ENCODE data around the gene SV2A. TPM values are rescaled to one million over a fixed set of nuclear protein-coding genes. Genes with fewer than 3 reads are reported as not detected.
"Not testable (repeated sequence)": the region's sequence is repeated elsewhere in the genome, so short reads cannot be mapped to it uniquely, and the experiment has no call there.

Gene SV2A
- total and polyA plus RNA-seq, 2 donors (not counting 1 experiment from before 2014, with no cell fraction given), result 0.07 to 0.24 TPM

DNA sequence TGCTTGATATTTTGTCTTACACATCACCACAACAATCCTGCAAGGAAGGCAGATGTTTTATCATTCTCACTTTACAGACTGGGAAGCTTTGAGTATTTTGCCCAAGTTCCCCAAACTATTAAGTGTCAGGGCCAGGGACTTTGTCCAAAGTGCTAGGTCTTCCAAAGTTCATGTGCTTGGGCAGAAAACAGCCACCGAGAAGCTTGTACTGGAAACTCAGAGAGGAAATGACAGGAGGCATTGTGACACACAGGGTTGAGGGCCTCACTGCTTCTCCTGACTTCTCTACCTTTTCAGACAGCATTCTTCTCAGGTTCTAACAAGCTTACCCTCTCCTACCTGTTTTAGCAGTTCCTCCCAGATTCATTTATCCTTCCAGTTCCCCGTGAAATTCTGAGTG lies 50.8 kb downstream of the SV2A start:
- CTCF ChIA-PET; H3K9ac ChIP-seq (ENCODE audit: low read length); H4K20me1 ChIP-seq (ENCODE audit: control insufficient read depth, insufficient read depth, low read length, poor library complexity, severe bottlenecking); H3K9me3 ChIP-seq (ENCODE audit: control extremely low read depth in 1 of 3, control insufficient read depth in 2 of 3, insufficient read depth in 1 of 3, low read length in 2 of 3); H3K27me3 Mint-ChIP-seq; H3K4me1 ChIP-seq (ENCODE audit: control insufficient read depth in 2 of 2, insufficient read depth in 2 of 2, low read length in 2 of 2); H2AFZ ChIP-seq (ENCODE audit: insufficient read depth, low read depth, low read length, poor library complexity, severe bottlenecking); ATAC-seq (ENCODE audit: low read depth); H3K27ac ChIP-seq (ENCODE audit: low read length in 2 of 2); H3K4me1 Mint-ChIP-seq; H3K79me2 ChIP-seq (ENCODE audit: control insufficient read depth, insufficient read depth, low read length); H3K4me2 ChIP-seq (replicated peaks; ENCODE audit: low read depth, low read length, poor library complexity, severe bottlenecking); H3K9me3 Mint-ChIP-seq (ENCODE audit: insufficient read depth); POLR2A ChIA-PET; H3K4me3 ChIP-seq (ENCODE audit: control extremely low read depth in 1 of 5, extremely low read depth in 1 of 5, insufficient read depth in 1 of 5, low read depth in 2 of 5, low read length in 4 of 5); H3K4me3 Mint-ChIP-seq; DNase-seq; H3K27me3 ChIP-seq (replicated peaks in 1 of 4; ENCODE audit: control extremely low read depth in 1 of 4, control insufficient read depth in 3 of 4, insufficient read depth in 4 of 4, low read length in 3 of 4); H3K36me3 ChIP-seq (replicated peaks in 1 of 2; ENCODE audit: control extremely low read depth in 1 of 2, control insufficient read depth in 1 of 2, extremely low read depth in 1 of 2, insufficient read depth in 2 of 2, low read length in 1 of 2); intact Hi-C loops (cut with micrococcal nuclease); H3K27ac Mint-ChIP-seq: not testable (repeated sequence)
- no CpG with 5 or more reads among the region's 2 CpGs for WGBS (ENCODE audit: insufficient coverage)

DNA sequence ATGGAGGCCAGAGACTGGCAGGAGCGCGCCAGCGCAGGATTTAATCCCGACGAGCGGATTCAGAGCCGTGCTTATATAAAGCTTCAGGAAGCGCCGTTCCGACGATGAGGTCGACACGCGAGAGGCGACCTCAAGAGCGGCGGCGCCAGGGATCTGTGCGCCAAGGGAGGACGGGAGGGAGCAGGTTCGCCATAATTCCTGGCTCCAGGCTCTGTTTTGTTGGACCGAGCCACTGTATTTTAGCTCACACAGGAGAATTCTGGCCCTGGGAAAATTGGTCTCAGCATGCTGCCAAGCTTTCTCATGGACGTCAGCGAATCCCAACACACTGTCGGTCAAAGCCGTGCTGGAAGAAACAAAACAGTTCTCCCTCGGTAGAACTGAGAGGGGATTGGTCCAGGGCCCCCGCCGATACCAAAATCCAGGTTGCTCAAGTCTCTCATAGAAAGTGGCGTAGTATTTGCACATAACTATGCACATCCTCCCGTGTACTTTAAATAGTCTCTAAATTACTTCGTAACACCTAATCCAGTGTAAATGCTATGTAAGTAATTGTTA lies 56.1 kb downstream of the SV2A start:
- H3K4me1 ChIP-seq (ENCODE audit: control insufficient read depth in 2 of 2, insufficient read depth in 2 of 2, low read length in 2 of 2); H3K79me2 ChIP-seq (ENCODE audit: control insufficient read depth, insufficient read depth, low read length); H2AFZ ChIP-seq (ENCODE audit: insufficient read depth, low read depth, low read length, poor library complexity, severe bottlenecking); H3K27me3 Mint-ChIP-seq; H3K4me1 Mint-ChIP-seq; ATAC-seq (ENCODE audit: low read depth); H4K20me1 ChIP-seq (ENCODE audit: control insufficient read depth, insufficient read depth, low read length, poor library complexity, severe bottlenecking); H3K27me3 ChIP-seq (replicated peaks in 1 of 4; ENCODE audit: control extremely low read depth in 1 of 4, control insufficient read depth in 3 of 4, insufficient read depth in 4 of 4, low read length in 3 of 4); H3K4me3 Mint-ChIP-seq; H3K9me3 ChIP-seq (ENCODE audit: control extremely low read depth in 1 of 3, control insufficient read depth in 2 of 3, insufficient read depth in 1 of 3, low read length in 2 of 3); POLR2A ChIA-PET; H3K4me2 ChIP-seq (replicated peaks; ENCODE audit: low read depth, low read length, poor library complexity, severe bottlenecking); CTCF ChIA-PET; intact Hi-C loops (cut with micrococcal nuclease); H3K9me3 Mint-ChIP-seq (ENCODE audit: insufficient read depth); H3K36me3 ChIP-seq (replicated peaks in 1 of 2; ENCODE audit: control extremely low read depth in 1 of 2, control insufficient read depth in 1 of 2, extremely low read depth in 1 of 2, insufficient read depth in 2 of 2, low read length in 1 of 2); H3K27ac ChIP-seq (ENCODE audit: low read length in 2 of 2); H3K4me3 ChIP-seq (ENCODE audit: control extremely low read depth in 1 of 5, extremely low read depth in 1 of 5, insufficient read depth in 1 of 5, low read depth in 2 of 5, low read length in 4 of 5); H3K27ac Mint-ChIP-seq; H3K9ac ChIP-seq (ENCODE audit: low read length); DNase-seq: not testable (repeated sequence)
- no CpG with 5 or more reads among the region's 32 CpGs for WGBS (ENCODE audit: insufficient coverage)

DNA sequence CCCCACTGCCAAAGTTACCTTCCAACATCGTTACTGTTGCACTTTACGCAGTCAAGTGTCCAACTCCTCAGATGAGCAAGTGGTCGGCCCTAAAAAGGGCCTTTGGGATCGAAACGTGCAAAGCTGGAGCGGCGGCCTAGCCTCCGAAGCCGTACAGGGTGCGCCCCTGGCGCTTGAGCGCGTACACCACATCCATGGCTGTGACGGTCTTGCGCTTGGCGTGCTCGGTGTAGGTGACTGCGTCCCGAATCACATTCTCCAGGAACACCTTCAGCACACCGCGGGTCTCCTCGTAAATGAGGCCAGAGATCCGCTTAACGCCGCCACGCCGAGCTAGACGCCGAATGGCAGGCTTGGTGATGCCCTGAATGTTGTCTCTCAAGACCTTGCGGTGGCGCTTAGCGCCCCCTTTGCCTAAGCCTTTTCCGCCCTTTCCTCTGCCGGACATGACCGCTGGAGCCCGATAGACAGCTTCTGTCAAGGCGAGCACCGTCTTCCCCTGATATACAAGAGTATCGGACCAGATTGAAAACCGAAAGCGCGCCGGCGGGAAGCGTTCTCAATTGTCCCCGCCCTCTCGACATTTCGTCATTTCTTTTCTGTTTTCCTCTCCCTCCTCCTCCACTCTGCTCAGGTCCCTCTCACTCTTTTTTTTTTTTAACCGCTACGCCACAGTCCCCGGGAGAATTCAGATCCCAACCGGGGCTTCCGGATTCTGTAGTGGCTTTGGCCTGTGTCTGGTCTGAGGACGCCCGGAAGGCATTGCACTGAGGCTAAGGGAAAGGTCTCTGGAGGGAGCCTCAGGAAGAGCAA lies 56.8 kb downstream of the SV2A start:
- H3K4me1 Mint-ChIP-seq; CTCF ChIA-PET; H3K9ac ChIP-seq (ENCODE audit: low read length); H3K79me2 ChIP-seq (ENCODE audit: control insufficient read depth, insufficient read depth, low read length); H3K9me3 ChIP-seq (ENCODE audit: control extremely low read depth in 1 of 3, control insufficient read depth in 2 of 3, insufficient read depth in 1 of 3, low read length in 2 of 3); DNase-seq; intact Hi-C loops (cut with micrococcal nuclease); H3K4me2 ChIP-seq (replicated peaks; ENCODE audit: low read depth, low read length, poor library complexity, severe bottlenecking); H3K27ac Mint-ChIP-seq; H4K20me1 ChIP-seq (ENCODE audit: control insufficient read depth, insufficient read depth, low read length, poor library complexity, severe bottlenecking); H3K27me3 ChIP-seq (replicated peaks in 1 of 4; ENCODE audit: control extremely low read depth in 1 of 4, control insufficient read depth in 3 of 4, insufficient read depth in 4 of 4, low read length in 3 of 4); H3K36me3 ChIP-seq (replicated peaks in 1 of 2; ENCODE audit: control extremely low read depth in 1 of 2, control insufficient read depth in 1 of 2, extremely low read depth in 1 of 2, insufficient read depth in 2 of 2, low read length in 1 of 2); H3K9me3 Mint-ChIP-seq (ENCODE audit: insufficient read depth); H3K4me3 ChIP-seq (ENCODE audit: control extremely low read depth in 1 of 5, extremely low read depth in 1 of 5, insufficient read depth in 1 of 5, low read depth in 2 of 5, low read length in 4 of 5); H3K4me1 ChIP-seq (ENCODE audit: control insufficient read depth in 2 of 2, insufficient read depth in 2 of 2, low read length in 2 of 2); H3K27ac ChIP-seq (ENCODE audit: low read length in 2 of 2); POLR2A ChIA-PET; H2AFZ ChIP-seq (ENCODE audit: insufficient read depth, low read depth, low read length, poor library complexity, severe bottlenecking); H3K27me3 Mint-ChIP-seq; H3K4me3 Mint-ChIP-seq: not testable (repeated sequence)
- no CpG with 5 or more reads among the region's 55 CpGs for WGBS (ENCODE audit: insufficient coverage)
- peak; percentile 77 for ATAC-seq (ENCODE audit: low read depth)

DNA sequence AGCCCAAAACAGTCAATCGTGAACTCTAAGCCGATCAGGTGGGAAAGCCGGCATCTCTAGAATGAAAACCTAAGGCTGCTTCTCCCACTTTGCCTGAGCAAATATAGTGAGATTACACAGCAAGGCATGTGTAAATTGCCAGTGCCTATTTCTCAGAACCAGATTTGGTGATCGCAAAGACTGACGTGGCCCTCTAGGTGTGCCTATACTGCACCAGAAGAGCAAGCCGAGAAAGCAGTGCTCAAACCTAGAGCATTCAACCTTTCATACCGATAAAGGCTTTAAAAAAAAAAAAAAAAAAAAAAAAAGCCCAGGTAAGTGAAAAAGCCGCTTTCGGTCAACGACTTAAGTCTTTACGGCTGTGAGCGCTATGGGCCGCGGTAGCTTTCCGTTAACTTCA lies 57.4 kb downstream of the SV2A start:
- CTCF ChIA-PET, result not testable (repeated sequence)

More for the DNA sequence above, 57.4 kb downstream of the SV2A start:
- ATAC-seq (ENCODE audit: low read depth); H3K9ac ChIP-seq (ENCODE audit: low read length); H3K4me1 Mint-ChIP-seq; H3K79me2 ChIP-seq (ENCODE audit: control insufficient read depth, insufficient read depth, low read length); H3K36me3 ChIP-seq (replicated peaks in 1 of 2; ENCODE audit: control extremely low read depth in 1 of 2, control insufficient read depth in 1 of 2, extremely low read depth in 1 of 2, insufficient read depth in 2 of 2, low read length in 1 of 2); H3K4me2 ChIP-seq (replicated peaks; ENCODE audit: low read depth, low read length, poor library complexity, severe bottlenecking); H3K27ac ChIP-seq (ENCODE audit: low read length in 2 of 2); H2AFZ ChIP-seq (ENCODE audit: insufficient read depth, low read depth, low read length, poor library complexity, severe bottlenecking); H3K4me1 ChIP-seq (ENCODE audit: control insufficient read depth in 2 of 2, insufficient read depth in 2 of 2, low read length in 2 of 2); H3K27me3 Mint-ChIP-seq; H3K27ac Mint-ChIP-seq; H3K9me3 ChIP-seq (ENCODE audit: control extremely low read depth in 1 of 3, control insufficient read depth in 2 of 3, insufficient read depth in 1 of 3, low read length in 2 of 3); DNase-seq; H3K9me3 Mint-ChIP-seq (ENCODE audit: insufficient read depth); H3K27me3 ChIP-seq (replicated peaks in 1 of 4; ENCODE audit: control extremely low read depth in 1 of 4, control insufficient read depth in 3 of 4, insufficient read depth in 4 of 4, low read length in 3 of 4); H3K4me3 Mint-ChIP-seq; intact Hi-C loops (cut with micrococcal nuclease); H3K4me3 ChIP-seq (ENCODE audit: control extremely low read depth in 1 of 5, extremely low read depth in 1 of 5, insufficient read depth in 1 of 5, low read depth in 2 of 5, low read length in 4 of 5); POLR2A ChIA-PET; H4K20me1 ChIP-seq (ENCODE audit: control insufficient read depth, insufficient read depth, low read length, poor library complexity, severe bottlenecking): not testable (repeated sequence)
- no CpG with 5 or more reads among the region's 15 CpGs for WGBS (ENCODE audit: insufficient coverage)

Measured in B cell (primary cell).